Natural killer cell (primary cell): ENCODE results near the gene NHS. TPM values are rescaled to one million over a fixed set of nuclear protein-coding genes. Genes with fewer than 3 reads are reported as not detected.

Experiments
- ATAC-seq, 3 donors: fragments of 150-1000 bp in 2 of 3; fragments of 200-7000 bp in 1 of 3; cut with Tn5 transposase; 1 replicate in 1 of 3; 2 replicates in 2 of 3; pipeline ENCODE4 v1.10.0; 2021; ENCODE audit warnings: mild to moderate bottlenecking in 2 of 3, moderate library complexity in 2 of 3
- DNase-seq, 2 donors: peaks; one replicate each; pipeline versions ENCODE4 v3.0.0 to v3.0.0-alpha.2; 2013 to 2021; ENCODE audit warnings: mixed read lengths in 1 of 2
- H3K27ac ChIP-seq: one replicate; pipeline ENCODE4 v1.5.1; 2013; ENCODE audit warnings: mild to moderate bottlenecking, low read length
- H3K27me3 ChIP-seq: one replicate; pipeline ENCODE4 v1.6.1; 2013; ENCODE audit warnings: low read length; ENCODE audit not compliant: control insufficient read depth, insufficient read depth
- H3K36me3 ChIP-seq: one replicate; pipeline ENCODE4 v1.6.1; 2013; ENCODE audit warnings: low read length; ENCODE audit not compliant: control insufficient read depth, insufficient read depth
- H3K4me1 ChIP-seq: one replicate; pipeline ENCODE4 v1.6.1; 2013; ENCODE audit warnings: low read length; ENCODE audit not compliant: control insufficient read depth, insufficient read depth
- H3K4me3 ChIP-seq: one replicate; pipeline ENCODE4 v1.5.1; 2013; ENCODE audit warnings: low read length
- H3K9me3 ChIP-seq: one replicate; pipeline ENCODE4 v1.6.1; 2013; ENCODE audit warnings: low read length; ENCODE audit not compliant: control insufficient read depth, insufficient read depth
- H3K27ac Mint-ChIP-seq, 2 donors: one replicate each; pipeline ENCODE4 v1.8.0; 2022; ENCODE audit warnings: mild to moderate bottlenecking in 2 of 2, mixed read lengths in 2 of 2, moderate library complexity in 1 of 2
- H3K27me3 Mint-ChIP-seq, 2 donors: one replicate each; pipeline ENCODE4 v1.8.0; 2022; ENCODE audit warnings: low read depth in 2 of 2, mixed read lengths in 2 of 2
- H3K36me3 Mint-ChIP-seq: one replicate; pipeline ENCODE4 v1.8.0; 2022; ENCODE audit warnings: mixed read lengths
- H3K4me1 Mint-ChIP-seq, 2 donors: one replicate each; pipeline ENCODE4 v1.8.0; 2022; ENCODE audit warnings: mixed read lengths in 2 of 2
- H3K4me3 Mint-ChIP-seq: one replicate; pipeline ENCODE4 v1.8.0; 2022; ENCODE audit warnings: mild to moderate bottlenecking, moderate library complexity, mixed read lengths
- H3K9me3 Mint-ChIP-seq, 2 donors: one replicate each; pipeline ENCODE4 v1.8.0; 2022; ENCODE audit warnings: mixed read lengths in 2 of 2
- WGBS: methylation state at CpG from one replicate; pipeline ENCODE4 v1.1.7; 2013; ENCODE audit warnings: missing lambda C conversion rate; ENCODE audit not compliant: insufficient coverage; 5-methylcytosine and 5-hydroxymethylcytosine counted together
- intact Hi-C: fragments of 100-400 bp; cut with micrococcal nuclease; formaldehyde crosslinking; loops from one replicate; pipeline ENCODE4 v1.14.2; 2022
- total RNA-seq, 4 donors: library from RNA; stranded (reverse); fragments of 120-200 nt in 1 of 4; gene quantifications; one replicate each; pipeline versions ENCODE4 v1.2.3 to v1.2.4, GENCODE V29; 2013 to 2022
- TF ChIP-seq, protein P1 (sequence below): fragments of 200-600 bp; IDR thresholded peaks from one replicate; pipeline ENCODE4 v1.8.0; 2022; ENCODE audit warnings: antibody characterized with exemption

The NHS gene
- total RNA-seq, 3 donors from 2014 or later (not counting 1 experiment from before 2014, with no cell fraction given), result 0.05 to 0.28 TPM; not detected in 1

DNA sequence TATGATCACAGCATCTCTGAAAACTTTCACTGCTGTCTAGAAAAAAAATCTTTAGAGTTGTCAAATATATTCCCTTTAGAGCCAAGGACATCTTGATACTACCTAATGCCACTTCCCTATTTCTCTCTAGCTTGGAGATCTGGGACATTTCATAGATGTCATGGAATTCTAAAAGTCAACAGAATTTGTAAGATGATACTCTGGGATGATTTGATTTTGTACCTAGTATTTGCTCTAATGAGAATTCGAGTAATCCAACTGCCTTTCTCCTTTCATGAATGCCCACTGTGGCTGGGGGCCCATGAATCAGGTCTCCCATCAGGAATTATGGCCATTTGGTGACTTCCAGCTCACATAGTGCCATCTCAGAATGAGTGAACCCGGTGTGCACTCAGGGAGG, 73.2 kb downstream of the NHS start:
- Mint-ChIP-seq H3K27ac (no peak overlapping the region), H3K4me1 (no peaks in the 10 kb centered on the region), H3K27me3 (no peaks in the 10 kb centered on the region), H3K9me3 (no peaks in the 10 kb centered on the region), H3K36me3 (no peaks in the 10 kb centered on the region), H3K4me3 (no peak overlapping the region)
- no peak overlapping the region for H3K27ac ChIP-seq
- no peaks in the 10 kb centered on the region for H3K9me3 ChIP-seq
- WGBS, result 100% methylated on average over 1 of the region's 2 CpGs
- intact Hi-C loops, result no loop called here
- no peaks in the 10 kb centered on the region for H3K36me3 ChIP-seq
- TF ChIP-seq, protein P1, sequence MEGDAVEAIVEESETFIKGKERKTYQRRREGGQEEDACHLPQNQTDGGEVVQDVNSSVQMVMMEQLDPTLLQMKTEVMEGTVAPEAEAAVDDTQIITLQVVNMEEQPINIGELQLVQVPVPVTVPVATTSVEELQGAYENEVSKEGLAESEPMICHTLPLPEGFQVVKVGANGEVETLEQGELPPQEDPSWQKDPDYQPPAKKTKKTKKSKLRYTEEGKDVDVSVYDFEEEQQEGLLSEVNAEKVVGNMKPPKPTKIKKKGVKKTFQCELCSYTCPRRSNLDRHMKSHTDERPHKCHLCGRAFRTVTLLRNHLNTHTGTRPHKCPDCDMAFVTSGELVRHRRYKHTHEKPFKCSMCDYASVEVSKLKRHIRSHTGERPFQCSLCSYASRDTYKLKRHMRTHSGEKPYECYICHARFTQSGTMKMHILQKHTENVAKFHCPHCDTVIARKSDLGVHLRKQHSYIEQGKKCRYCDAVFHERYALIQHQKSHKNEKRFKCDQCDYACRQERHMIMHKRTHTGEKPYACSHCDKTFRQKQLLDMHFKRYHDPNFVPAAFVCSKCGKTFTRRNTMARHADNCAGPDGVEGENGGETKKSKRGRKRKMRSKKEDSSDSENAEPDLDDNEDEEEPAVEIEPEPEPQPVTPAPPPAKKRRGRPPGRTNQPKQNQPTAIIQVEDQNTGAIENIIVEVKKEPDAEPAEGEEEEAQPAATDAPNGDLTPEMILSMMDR, result no peak
- no peaks in the 10 kb centered on the region for H3K27me3 ChIP-seq
- no peak overlapping the region for H3K4me3 ChIP-seq
- ATAC-seq (no peak), DNase-seq (no peak)
- no peaks in the 10 kb centered on the region for H3K4me1 ChIP-seq

DNA sequence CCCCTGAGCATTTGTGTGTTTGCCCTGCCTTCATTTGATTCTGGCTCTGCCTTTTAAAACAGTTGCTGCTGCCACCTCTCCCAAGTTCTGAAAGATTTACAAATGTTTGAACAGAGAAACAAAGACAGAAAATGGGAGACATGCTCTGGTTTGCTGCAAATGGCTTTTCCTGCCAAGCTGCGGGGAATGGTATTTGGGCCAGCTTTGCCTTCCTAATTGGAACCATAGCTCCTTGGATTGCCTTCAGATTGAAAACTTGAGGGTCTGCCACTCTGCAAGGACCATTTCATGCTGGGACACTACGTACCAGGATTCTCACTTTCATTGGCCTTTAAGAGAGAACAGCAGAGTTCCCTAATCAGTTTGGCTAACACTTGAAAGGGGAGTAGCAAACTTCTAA, 74.9 kb downstream of the NHS start:
- intact Hi-C loops, result no loop called here

DNA sequence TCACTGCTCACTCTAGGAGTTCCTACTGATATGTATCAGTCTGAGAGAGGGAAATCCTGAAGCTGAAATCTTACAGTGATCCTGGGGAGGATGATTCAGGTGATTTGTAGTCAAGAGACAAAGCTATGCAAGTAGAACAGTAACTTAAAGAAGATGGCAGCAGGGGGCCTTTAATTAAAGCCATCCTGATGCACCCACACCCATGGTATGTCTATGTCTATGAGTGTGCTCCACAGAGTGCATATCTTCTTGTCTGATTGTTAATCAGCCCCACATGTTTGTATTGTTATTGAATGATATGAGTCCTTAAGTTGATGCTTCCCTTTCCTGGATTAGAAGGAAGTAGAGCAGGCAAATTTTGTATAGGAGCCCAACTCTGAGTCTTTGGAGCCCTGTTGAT, 78.8 kb downstream of the NHS start:
- no peaks in the 10 kb centered on the region for H3K4me1 ChIP-seq
- Mint-ChIP-seq H3K9me3 (peaks cover 0 to 2% of the 10 kb centered on the region in 2 donors), H3K4me1 (no peaks in the 10 kb centered on the region), H3K4me3 (no peak overlapping the region), H3K27me3 (no peaks in the 10 kb centered on the region), H3K27ac (no peak overlapping the region), H3K36me3 (no peaks in the 10 kb centered on the region)
- H3K27me3 ChIP-seq, result no peaks in the 10 kb centered on the region
- TF ChIP-seq, protein P1, result no peak
- intact Hi-C loops, result no loop called here
- H3K27ac ChIP-seq, result no peak overlapping the region
- H3K4me3 ChIP-seq, result no peak overlapping the region
- no peaks in the 10 kb centered on the region for H3K9me3 ChIP-seq
- ATAC-seq, result no peak
- no peak for DNase-seq
- H3K36me3 ChIP-seq, result no peaks in the 10 kb centered on the region

More for the DNA sequence above, 74.9 kb downstream of the NHS start:
- no peaks in the 10 kb centered on the region for H3K27me3 ChIP-seq
- 93% methylated on average over 2 of the region's 2 CpGs for WGBS
- no peak overlapping the region for H3K27ac Mint-ChIP-seq
- no peak overlapping the region for H3K27ac ChIP-seq
- H3K27me3 Mint-ChIP-seq, result no peaks in the 10 kb centered on the region
- no peak overlapping the region for H3K4me3 ChIP-seq
- no peaks in the 10 kb centered on the region for H3K4me1 Mint-ChIP-seq
- no peaks in the 10 kb centered on the region for H3K9me3 ChIP-seq
- TF ChIP-seq, protein P1, result no peak
- no peak for ATAC-seq
- H3K36me3 ChIP-seq, result no peaks in the 10 kb centered on the region
- H3K9me3 Mint-ChIP-seq, result no peaks in the 10 kb centered on the region
- H3K4me3 Mint-ChIP-seq, result no peak overlapping the region
- DNase-seq, result no peak
- no peaks in the 10 kb centered on the region for H3K4me1 ChIP-seq
- no peaks in the 10 kb centered on the region for H3K36me3 Mint-ChIP-seq

DNA sequence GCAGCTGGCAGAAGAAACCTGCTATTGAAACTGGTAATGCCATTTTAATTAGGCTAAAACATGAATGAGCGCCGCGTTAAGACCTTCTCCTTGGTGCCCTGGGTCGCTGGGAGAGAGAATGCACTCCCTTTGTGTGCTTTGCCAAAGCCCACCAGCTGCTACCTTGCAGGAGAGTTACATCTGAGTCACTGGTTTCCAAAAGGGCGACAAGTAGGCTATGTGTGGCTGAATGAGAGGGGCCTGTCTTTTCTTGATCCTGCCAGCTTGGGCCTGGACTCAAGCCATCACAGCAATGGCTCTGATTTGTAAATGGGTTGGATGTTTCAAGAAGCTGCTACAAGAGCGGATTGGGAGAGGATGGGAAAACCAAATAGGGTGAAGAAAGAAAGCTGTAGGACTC, 81.5 kb downstream of the NHS start:
- DNase-seq (no peak), ATAC-seq (no peak)
- TF ChIP-seq, protein P1, result no peak
- no peaks in the 10 kb centered on the region for H3K36me3 ChIP-seq
- peaks cover 0 to 2% of the 10 kb centered on the region in 2 donors for H3K27me3 Mint-ChIP-seq
- peaks cover 0 to 2% of the 10 kb centered on the region in 2 donors for H3K9me3 Mint-ChIP-seq
- no peaks in the 10 kb centered on the region for H3K4me1 ChIP-seq
- no peak overlapping the region for H3K4me3 ChIP-seq
- WGBS, result 80% methylated on average over 6 of the region's 6 CpGs
- H3K27ac Mint-ChIP-seq, result no peak overlapping the region
- H3K9me3 ChIP-seq, result no peaks in the 10 kb centered on the region
- H3K36me3 Mint-ChIP-seq, result no peaks in the 10 kb centered on the region
- intact Hi-C loops, result no loop called here
- H3K27ac ChIP-seq, result no peak overlapping the region
- no peaks in the 10 kb centered on the region for H3K27me3 ChIP-seq
- H3K4me1 Mint-ChIP-seq, result no peaks in the 10 kb centered on the region
- no peak overlapping the region for H3K4me3 Mint-ChIP-seq
